Neuron (in vitro differentiated cells): ENCODE data around the gene PLAAT3.
"Not testable (repeated sequence)": the region's sequence is repeated elsewhere in the genome, so short reads cannot be mapped to it uniquely, and the experiment has no call there.

Source experiments
- H2AFZ ChIP-seq: one replicate; pipeline ENCODE4 v1.6.1; 2013; ENCODE audit warnings: low read depth, mild to moderate bottlenecking, inconsistent platforms, low read length, moderate library complexity
- H3K27me3 ChIP-seq: one replicate; pipeline ENCODE4 v1.6.1; 2013; ENCODE audit warnings: low read length; ENCODE audit not compliant: insufficient read depth
- H3K36me3 ChIP-seq: one replicate; pipeline ENCODE4 v1.6.1; 2013; ENCODE audit warnings: low read length; ENCODE audit not compliant: insufficient read depth
- H3K4me1 ChIP-seq: one replicate; pipeline ENCODE4 v1.6.1; 2013; ENCODE audit warnings: low read length; ENCODE audit not compliant: insufficient read depth
- H3K4me3 ChIP-seq: 2 replicates; pipeline ENCODE4 v1.5.1; 2013; ENCODE audit warnings: mild to moderate bottlenecking, low read length, moderate library complexity
- H3K9me3 ChIP-seq: one replicate; pipeline ENCODE4 v1.6.1; 2013; ENCODE audit warnings: low read length

PLAAT3 gene

DNA sequence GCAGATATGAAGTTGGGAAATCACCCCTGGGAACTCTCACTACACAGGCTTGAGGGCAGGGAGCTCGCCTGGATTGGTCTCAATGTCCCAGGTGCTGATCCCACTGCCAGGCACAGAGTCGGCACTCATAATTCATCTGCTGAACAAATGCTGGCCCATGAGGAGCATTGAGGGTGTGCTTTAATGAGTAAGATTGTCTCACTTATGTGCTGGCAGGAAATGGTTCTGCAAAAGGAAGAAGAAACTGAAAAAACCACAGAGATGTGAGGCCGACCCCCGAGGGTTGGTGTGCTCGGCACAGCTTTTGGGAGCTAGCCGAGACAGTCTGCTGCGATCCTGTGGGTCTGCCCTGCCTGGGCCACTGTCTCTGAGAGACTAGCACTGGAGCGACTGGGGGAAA, 60.5 kb downstream of the PLAAT3 start:
- H3K9me3 ChIP-seq, result no peaks in the 10 kb centered on the region
- no peaks in the 10 kb centered on the region for H3K27me3 ChIP-seq
- H2AFZ ChIP-seq, result no peak overlapping the region
- H3K4me3 ChIP-seq, result no peak overlapping the region
- peaks cover 22% of the 10 kb centered on the region for H3K4me1 ChIP-seq
- H3K36me3 ChIP-seq, result no peaks in the 10 kb centered on the region

DNA sequence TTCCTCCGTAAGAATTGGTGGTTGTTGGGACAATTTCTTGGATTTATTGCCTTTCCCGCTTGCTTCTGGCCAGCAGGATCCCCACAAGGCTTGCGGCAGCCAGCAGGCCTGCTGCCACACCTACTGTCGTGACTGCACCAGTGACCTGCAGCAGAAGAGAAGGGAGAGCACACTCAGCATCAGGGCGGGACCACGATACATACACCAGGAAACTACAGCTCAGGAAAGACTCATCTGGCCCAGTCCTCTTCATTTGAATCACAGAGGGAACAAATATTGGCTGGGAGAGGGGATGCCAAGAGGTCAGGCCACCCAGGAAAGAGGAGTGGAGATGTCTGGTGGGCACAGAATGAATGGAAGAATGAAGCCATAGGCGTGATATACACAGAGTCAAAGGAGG, 61.3 kb downstream of the PLAAT3 start:
- H3K27me3 ChIP-seq, result no peaks in the 10 kb centered on the region
- no peak overlapping the region for H3K4me3 ChIP-seq
- peaks cover 22% of the 10 kb centered on the region for H3K4me1 ChIP-seq
- H3K36me3 ChIP-seq, result no peaks in the 10 kb centered on the region
- H3K9me3 ChIP-seq, result no peaks in the 10 kb centered on the region
- H2AFZ ChIP-seq, result no peak overlapping the region

DNA sequence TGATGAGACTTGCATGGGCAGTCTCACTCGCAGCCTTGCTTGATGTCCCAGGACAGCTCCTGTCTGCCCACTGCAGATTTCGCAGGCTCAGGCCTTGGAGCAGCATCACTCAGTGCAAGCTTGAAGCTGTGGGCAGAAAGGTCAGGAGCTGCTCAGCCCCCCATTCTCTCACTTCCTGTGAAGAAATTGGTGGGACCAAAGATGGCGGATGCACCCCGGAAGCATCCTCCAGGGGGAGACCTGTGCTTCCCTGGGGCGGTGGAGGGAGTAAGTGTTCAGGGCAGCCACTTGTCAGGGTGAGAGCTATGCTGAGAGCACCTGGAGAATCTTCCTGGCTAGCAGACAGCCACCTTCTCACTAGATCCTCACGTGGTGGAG, 62.4 kb downstream of the PLAAT3 start:
- Histone ChIP-seq H3K4me3 (no peak overlapping the region), H3K9me3 (no peaks in the 10 kb centered on the region), H3K4me1 (peaks cover 22% of the 10 kb centered on the region), H3K27me3 (no peaks in the 10 kb centered on the region), H2AFZ (no peak overlapping the region), H3K36me3 (no peaks in the 10 kb centered on the region)

DNA sequence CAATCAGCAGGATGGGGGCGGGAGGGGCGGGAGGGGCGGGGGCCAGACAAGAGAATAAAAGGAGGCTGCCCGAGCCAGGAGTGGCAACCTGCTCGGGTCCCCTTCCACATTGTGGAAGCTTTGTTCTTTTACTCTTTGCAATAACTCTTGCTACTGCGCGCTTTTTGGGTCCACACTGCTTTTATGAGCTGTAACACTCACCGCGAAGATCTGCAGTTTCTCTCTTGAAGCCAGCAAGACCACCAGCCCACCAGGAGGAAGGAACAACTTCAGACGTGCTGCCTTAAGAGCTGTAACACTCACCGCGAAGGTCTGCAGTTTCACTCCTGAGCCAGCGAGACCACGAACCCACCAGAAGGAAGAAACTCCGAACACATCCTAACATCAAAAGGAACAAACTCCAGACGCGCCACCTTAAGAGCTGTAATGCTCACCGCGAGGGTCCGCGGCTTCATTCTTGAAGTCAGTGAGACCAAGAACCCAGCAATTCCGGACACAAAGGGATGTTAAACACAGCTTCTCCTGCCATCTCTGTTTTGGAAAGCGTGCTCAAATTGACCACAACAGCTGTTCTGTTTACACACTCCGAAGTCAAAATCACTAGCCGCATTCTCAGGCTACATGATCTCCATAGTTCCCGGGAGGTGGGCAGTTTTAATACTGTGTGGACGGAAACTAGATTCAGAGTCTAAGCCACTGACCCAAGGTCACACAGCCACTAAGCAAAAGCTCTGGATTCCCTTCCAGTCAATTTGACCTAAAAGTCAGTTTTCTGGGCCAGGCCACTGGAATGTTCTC, 62.9 kb downstream of the PLAAT3 start:
- H3K4me3 ChIP-seq, result no peak overlapping the region

DNA sequence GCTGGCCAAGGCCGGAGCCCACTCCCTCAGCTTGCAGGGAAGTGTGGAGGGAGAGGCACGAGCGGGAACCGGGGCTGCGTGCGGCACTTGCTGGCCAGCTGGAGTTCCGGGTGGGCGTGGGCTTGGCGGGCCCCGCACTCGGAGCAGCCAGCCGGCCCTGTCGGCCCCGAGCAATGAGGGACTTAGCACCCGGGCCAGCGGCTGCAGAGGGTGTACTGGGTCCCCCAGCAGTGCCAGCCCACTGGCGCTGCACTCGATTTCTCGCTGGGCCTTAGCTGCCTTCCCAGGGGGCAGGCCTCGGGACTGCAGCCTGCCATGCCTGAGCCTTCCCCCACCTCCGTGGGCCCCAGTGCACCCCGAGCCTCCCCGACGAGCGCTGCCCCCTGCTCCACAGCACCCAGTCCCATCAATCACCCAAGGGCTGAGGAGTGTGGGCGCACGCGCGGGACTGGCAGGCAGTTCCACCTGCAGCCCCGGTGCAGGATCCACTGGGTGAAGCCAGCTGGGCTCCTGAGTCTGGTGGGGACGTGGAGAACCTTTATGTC, 64.0 kb downstream of the PLAAT3 start:
- H3K4me3 ChIP-seq, H3K36me3 ChIP-seq, H3K9me3 ChIP-seq, H2AFZ ChIP-seq, H3K27me3 ChIP-seq: not testable (repeated sequence)
- H3K4me1 ChIP-seq, result peaks cover 16% of the 10 kb centered on the region

More for the DNA sequence above, 62.9 kb downstream of the PLAAT3 start:
- no peaks in the 10 kb centered on the region for H3K27me3 ChIP-seq
- H3K36me3 ChIP-seq, result no peaks in the 10 kb centered on the region
- H3K9me3 ChIP-seq, result no peaks in the 10 kb centered on the region
- H2AFZ ChIP-seq, result no peak overlapping the region
- peaks cover 22% of the 10 kb centered on the region for H3K4me1 ChIP-seq

DNA sequence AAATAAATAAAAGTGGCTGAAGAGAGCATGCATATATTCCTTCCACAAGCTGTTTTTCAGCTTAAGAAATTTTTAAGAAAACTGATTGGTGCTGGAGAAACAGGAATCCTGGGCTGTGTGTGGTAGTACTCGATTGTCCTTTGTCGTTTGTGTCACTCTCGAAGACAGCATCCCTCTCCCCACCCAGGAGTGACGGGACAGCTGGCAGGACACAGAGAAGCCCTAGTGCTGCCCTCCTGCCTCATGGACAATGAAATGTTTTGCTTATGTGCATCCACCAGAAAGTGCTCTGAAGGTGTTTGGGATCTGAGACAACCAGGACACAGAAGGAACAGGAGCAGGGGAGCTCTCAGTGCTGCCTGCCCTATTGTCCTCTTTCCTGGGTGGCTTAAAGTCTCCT, 64.8 kb downstream of the PLAAT3 start:
- H3K4me1 ChIP-seq, result peaks cover 9% of the 10 kb centered on the region
- no peaks in the 10 kb centered on the region for H3K27me3 ChIP-seq
- no peaks in the 10 kb centered on the region for H3K36me3 ChIP-seq
- H3K4me3 ChIP-seq, result no peak overlapping the region
- no peak overlapping the region for H2AFZ ChIP-seq
- no peaks in the 10 kb centered on the region for H3K9me3 ChIP-seq

DNA sequence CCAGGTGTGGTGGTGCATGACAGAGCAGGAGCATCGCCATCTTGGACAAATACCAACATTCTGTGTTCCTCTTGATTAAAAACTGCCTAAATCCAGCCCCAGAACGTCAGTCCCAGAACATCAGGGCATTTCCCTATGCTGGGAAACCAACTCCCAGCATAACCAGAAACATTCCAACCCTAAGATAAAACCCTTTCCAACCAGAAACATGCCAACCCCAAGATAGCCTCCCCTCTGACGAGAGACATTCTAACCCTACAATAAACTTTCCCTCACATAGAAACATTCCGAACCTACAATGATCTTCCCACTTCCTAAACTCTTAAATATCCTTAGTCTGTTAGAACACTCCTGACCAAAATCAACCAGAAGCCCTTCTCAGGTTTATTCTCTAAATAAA, 66.1 kb downstream of the PLAAT3 start:
- no peaks in the 10 kb centered on the region for H3K36me3 ChIP-seq
- H3K9me3 ChIP-seq, result no peaks in the 10 kb centered on the region
- H3K4me1 ChIP-seq, result no peaks in the 10 kb centered on the region
- no peak overlapping the region for H2AFZ ChIP-seq
- no peaks in the 10 kb centered on the region for H3K27me3 ChIP-seq
- H3K4me3 ChIP-seq, result no peak overlapping the region

DNA sequence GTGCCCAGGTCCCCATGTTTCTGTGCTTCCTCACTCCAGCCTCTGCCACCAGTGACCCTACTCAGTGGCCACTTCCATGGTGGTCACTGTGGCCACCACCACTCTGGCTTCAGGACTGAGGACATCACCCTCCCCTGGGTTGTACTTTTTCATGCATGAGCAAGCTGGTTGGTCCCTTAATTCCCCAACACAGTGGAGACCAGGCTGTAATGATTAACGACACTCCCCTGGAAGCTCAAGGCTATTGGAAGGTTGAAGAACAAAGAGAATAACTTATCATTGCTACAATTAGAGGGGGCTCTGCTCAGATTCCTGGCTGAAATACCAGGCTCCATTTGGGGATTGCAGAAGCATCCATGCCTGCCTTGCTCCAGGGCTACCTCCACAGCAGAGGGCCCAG, 67.2 kb downstream of the PLAAT3 start:
- Histone ChIP-seq H3K4me3 (no peak overlapping the region), H3K4me1 (no peaks in the 10 kb centered on the region), H3K36me3 (no peaks in the 10 kb centered on the region), H3K27me3 (no peaks in the 10 kb centered on the region), H3K9me3 (no peaks in the 10 kb centered on the region), H2AFZ (no peak overlapping the region)

DNA sequence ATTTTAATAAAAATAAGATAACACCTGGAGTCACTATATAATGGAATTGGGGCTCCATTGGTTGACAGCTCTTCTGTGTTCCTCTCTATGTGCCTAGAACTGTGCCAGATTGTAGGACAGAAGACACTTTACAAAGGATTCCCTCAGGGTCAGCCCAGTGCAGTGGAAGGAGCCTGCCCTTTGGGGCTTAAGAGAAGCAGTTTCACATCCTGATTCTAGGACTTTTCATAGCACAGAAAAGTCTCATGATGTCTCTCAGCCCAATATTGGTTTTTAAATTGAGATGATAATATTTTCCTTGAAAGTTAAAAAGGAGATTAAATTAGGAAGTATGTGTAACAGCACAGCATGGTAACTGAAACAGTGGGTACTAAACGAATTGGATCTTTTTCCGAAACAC, 70.5 kb downstream of the PLAAT3 start:
- H3K36me3 ChIP-seq, result no peaks in the 10 kb centered on the region
- H3K27me3 ChIP-seq, result no peaks in the 10 kb centered on the region
- no peaks in the 10 kb centered on the region for H3K9me3 ChIP-seq
- H3K4me1 ChIP-seq, result no peaks in the 10 kb centered on the region
- H3K4me3 ChIP-seq, result no peak overlapping the region
- H2AFZ ChIP-seq, result no peak overlapping the region

DNA sequence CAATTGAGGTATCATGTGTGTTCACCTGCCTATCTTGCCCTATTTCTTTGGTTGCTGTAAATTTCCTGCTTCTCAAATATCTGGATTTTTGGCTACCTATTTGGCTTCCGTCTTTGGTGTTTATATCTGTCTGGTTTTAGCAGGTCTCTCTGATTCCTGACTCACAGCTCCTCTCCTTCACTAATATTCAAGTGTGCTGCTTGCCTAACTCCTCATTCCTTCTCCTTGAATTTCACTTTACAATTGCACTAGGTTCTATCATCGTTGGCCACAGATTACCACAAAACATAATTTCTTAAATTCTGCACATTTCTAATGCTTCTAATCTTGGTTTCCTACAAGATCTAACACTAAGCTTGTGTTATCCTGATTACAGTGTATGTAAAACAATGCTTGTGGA, 71.7 kb downstream of the PLAAT3 start:
- H3K4me1 ChIP-seq, H3K36me3 ChIP-seq, H2AFZ ChIP-seq, H3K4me3 ChIP-seq, H3K27me3 ChIP-seq, H3K9me3 ChIP-seq: not testable (repeated sequence)

DNA sequence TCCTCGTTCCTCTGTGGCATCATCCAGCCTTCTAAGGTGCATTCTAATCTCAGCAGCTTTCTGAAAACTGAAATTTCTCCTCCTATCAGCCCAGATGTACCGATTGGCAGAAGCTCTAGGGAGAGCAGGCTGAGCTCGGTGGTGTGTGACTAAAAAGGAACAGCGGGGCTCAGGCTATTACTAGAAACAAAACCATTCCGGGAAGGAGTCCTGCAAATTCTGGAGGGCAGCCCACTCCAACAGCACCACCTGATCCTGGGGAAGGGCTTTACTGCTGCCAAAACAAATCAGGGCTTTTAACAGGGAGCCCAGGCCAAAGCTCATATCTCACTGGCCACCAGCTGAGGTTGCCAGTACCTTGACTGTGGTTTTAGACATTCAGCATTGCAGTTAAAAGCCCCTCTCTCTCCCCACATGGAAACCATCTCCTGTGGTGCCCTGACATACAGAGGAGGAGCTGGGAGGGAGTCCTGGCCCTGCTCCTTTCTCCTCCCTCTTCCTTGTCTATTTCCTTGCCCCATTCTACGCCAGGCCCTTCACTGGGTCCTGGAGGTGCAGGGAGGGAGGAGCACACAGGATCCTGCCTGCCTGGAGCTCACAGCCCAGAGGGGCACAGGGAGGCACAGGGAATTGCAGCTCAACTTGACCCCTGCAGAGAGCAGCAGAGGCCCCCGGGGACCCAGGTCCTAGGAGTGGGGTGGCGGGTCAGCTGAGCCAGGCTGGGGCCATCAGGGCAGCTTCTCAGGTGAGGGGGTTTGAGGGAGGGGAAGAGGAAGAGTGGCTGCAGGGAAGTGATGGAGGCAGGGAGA, 76.7 kb downstream of the PLAAT3 start:
- peaks cover 3% of the 10 kb centered on the region for H3K4me1 ChIP-seq
- no peak overlapping the region for H2AFZ ChIP-seq
- H3K27me3 ChIP-seq, result peaks cover 10% of the 10 kb centered on the region
- no peak overlapping the region for H3K4me3 ChIP-seq
- no peaks in the 10 kb centered on the region for H3K36me3 ChIP-seq
- no peaks in the 10 kb centered on the region for H3K9me3 ChIP-seq

DNA sequence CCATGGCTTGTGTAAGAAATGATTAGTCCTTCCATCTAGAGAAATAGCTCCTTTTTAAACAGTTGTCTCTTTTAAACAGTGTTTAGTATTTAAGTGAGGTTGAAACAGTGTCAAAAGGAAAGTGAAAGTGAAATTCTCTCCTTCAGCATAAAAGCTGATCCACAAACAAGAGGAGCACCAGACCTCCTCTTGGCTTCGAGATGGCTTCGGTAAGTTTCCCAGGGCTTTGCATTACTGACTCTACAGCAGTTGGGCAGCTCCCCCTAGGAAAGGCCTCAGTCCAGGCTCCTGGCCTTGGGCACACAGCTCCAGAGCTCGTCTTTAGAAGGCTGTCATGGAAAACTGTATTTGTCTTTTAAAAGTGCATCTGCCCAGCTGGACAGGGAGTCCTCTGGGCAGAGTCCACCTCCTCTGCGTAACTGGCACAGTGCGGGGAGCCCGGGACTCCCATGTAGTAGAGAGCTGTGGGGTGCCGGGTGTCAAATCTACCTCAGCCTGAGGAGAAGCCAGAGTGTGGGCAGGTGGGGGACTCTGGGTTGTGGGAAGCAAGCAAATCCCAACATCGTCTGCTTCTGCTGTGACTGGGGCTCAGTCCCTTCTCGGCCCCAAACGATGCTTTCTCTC, 77.5 kb downstream of the PLAAT3 start, which contains the start of gene PLAAT4:
Gene PLAAT4 (plus strand): TSS at position 140 of the 624 bp plus-strand sequence. CDS start 61 bp downstream, at position 201.
- no peaks in the 10 kb centered on the region for H3K9me3 ChIP-seq
- peaks cover 10% of the 10 kb centered on the region for H3K27me3 ChIP-seq
- H2AFZ ChIP-seq, result no peak within 1 kb of the TSS
- H3K4me3 ChIP-seq, result no peak within 1 kb of the TSS
- no peaks in the 10 kb centered on the region for H3K36me3 ChIP-seq
- H3K4me1 ChIP-seq, result peaks cover 7% of the 10 kb centered on the region

DNA sequence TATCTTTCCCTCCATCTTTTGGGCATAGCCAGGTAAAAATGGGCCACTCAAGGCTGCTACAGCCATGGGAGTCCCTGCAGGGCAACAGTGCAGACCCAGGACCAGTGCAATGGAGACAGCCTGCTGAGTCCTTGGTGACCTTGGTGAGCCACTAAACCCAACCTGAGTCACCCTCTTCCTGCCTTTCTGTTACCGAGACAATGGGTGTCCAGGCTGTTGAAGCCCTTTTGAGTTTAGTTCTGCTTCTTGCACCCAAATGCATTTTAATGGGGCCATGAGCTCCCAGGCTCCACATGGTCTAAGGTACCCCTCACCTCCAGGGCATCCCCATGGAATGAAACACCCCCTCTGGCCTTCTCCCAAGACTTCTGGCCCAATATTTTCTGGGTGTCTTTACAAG, 78.5 kb downstream of the PLAAT3 start:
- H2AFZ ChIP-seq, result no peak overlapping the region
- H3K9me3 ChIP-seq, result no peaks in the 10 kb centered on the region
- H3K4me3 ChIP-seq, result no peak overlapping the region
- peaks cover 7% of the 10 kb centered on the region for H3K4me1 ChIP-seq
- H3K27me3 ChIP-seq, result peaks cover 10% of the 10 kb centered on the region
- H3K36me3 ChIP-seq, result no peaks in the 10 kb centered on the region
